Measurements from ENCODE around the gene TMEM233.

The TMEM233 gene

DNA sequence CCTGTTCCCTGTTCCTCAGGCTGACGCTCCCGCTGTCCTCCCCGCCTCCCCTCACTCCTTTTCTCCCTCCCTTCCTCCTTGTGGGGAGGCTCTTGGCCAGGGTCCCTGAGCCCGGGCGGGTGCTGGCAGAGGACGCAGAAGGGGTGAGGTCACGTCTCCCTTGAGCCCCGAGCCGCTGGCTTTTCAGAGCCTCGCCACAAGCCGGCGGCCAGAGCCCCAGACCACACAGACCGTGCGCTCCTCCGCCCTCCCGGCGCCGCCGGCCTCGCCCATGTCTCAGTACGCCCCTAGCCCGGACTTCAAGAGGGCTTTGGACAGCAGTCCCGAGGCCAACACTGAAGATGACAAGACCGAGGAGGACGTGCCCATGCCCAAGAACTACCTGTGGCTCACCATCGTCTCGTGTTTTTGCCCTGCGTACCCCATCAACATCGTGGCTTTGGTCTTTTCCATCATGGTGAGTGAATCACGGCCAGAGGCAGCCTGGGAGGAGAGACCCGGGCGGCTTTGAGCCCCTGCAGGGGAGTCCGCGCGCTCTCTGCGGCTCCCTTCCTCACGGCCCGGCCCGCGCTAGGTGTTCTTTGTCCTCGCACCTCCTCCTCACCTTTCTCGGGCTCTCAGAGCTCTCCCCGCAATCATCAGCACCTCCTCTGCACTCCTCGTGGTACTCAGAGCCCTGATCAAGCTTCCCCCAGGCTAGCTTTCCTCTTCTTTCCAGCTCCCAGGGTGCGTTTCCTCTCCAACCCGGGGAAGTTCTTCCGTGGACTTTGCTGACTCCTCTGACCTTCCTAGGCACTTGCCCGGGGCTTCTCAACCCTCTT lies at the start of gene TMEM233:
TSS of gene TMEM233 (plus strand) at position 197 of the 821 bp plus-strand sequence. CDS start at position 272, 75 bp downstream.
- no peak for DNase-seq

DNA sequence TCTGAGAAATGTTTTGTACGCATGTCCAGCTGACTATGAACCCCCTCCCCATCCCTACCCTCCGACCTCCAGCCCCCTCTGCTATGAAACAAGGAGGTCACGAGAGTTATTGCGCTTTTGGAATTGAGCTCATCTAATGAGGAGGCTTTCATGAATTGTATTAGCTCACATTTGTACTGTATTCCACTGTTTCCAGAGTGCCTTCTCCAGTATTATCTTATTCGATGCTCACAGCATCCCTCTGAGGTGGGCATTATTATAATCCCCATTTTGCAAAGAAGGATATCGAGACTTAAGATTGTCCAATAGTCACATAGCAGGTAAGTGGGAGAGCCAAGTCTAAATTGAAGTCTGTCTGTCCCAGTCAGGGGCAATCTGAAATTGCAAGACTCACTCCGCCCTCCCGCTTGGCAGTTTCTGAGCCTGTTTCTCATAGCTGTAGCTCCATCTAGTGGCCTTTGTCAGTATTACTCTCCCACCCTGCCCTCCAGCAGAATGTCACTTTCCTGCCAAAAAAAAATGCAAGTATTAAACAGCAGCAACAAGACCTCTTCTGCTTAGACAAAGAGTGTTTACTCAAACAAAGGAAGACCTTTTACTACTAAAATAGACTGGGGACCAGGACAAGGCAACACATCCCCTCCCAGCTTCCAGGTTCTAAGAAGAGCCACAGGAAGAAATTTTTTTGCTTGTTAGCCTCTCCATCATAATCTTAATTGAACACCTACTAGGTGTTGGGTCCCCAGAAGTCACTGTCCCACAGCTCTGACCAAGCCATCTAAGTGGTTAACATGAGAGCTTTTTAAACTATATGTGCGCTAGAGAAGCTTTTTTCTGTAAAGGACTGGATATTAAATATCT lies 48.6 kb upstream of the TMEM233 start:
- DNase-seq: peak; percentile 27

DNA sequence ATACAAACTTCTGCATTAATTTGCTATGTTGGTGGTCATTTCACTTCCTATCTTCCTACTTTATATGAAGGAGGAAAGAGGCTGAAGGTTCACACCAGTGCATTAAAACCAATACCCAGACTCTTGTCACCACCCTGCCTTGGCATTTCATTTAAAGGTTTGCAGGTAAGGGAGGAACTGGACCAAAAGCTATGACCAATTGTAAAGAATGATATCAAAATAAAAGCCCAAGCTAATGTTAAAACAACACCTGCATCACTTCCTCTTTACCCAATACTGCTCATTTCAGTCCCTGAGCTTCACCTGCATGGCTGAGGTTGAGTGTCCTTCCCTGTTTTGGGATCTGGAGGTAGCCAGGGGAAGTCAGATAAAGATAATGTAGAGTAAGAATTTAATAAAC lies 47.2 kb upstream of the TMEM233 start:
- no peak for DNase-seq

DNA sequence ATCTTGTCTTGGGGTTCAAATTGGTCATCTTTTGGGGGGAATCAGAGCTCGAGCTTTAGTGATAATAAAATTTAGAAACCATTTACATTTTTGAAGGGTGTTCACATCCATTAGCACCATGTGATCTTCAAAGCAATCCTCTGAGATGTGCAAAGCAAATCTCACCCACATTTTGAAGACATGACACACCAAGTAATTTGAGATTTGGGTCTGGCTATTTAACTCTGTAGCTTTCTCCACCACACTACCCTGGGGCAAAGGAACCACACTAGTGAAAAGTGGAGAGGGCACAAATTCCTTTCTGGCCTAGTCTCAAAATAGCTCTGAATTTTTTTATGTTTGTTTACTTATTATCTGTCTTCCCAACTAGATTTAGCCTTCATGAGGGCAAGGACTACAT lies 46.6 kb upstream of the TMEM233 start:
- no peak for DNase-seq

DNA sequence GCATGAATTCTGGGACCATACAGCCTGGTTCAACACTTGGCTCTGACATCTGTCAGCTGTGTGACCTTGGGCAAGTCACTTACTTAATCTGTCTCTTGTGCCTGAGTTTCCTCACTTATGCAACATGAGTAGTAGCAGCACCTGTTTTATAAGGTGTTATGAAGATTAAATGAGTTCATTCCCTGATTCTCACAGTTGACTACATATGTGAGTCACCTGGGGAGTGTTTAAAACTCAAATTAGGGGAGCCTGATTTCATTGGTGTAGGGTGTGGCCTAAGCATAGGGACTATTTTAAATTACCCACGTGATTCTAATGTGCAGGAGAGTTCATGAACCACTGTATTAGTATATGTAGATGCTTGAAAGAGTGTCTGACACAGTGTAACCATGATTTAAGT lies 36.7 kb upstream of the TMEM233 start:
- DNase-seq: no peak

DNA sequence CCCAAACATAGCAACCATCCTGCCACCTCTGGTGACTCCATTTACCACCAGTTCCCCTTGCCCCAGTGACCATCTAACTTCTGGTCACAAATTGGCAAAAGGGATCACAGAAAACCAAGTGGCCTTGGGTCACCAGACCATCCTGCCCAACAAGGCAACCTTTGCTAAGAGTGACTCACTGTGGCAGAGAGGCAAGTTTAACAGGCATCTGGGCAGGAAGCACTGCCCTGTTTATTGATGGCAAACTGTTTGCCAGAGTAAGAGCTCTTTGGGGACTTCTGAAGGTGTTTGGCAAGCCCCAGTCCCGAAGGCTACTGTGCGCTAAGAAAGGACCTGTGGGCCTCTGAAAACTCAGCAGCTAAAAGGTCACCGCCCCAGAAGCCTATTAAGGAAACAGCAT lies 28.2 kb upstream of the TMEM233 start:
- no peak for DNase-seq

DNA sequence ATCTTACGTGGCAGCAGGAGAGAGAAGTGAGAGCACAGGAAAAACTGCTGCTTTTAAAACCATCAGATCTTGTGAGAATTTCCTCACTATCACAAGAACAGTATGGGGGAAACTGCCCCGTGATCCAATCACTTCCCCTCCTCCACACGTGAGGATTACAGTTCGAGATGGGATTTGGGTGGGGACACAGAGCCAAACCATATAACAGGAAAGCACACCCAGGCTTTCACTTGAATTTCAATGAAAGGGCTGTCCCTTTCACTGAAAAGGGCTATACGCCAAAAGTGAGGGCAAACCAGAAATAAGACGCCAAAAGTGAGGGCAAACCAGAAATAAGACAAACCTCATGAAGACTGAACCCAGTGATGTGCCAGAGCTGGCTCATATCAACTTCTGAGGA lies 22.8 kb upstream of the TMEM233 start:
- DNase-seq: no peak

DNA sequence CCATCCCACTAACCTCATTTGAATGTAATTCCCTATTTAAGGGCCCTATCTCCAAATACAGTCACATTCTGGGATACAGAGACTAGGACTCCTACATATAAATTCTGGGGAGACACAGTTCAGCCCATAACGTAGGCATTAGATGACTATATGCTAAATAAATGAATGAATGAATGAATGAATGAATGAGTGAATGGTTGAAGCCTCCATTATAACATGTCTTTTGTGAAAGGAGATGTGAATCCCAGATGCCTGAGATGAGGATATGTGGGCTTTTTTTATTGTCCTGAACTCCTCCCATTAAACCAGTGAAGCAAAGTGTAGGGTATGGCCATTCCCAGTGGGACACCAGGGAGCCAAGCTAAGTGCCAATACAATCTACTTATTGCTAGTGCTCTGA lies 20.5 kb upstream of the TMEM233 start:
- DNase-seq: no peak

DNA sequence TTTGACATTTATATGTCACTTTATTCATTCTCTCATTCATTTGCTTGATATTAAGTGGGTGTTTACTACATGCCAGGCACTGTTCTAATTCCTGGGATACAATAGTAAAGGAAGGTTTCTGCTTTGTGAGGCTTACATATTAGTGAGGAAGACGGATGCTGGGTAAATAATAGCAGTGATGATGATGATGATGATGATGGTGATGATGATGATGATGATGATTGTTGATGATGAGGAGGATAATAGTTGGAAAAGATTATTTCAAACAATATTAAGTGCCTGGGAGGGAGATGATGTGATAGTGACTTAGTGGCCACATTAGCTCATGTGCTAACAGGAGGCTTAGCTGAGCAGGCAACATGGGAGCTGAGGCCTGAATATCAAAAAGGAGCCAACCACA lies 19.3 kb upstream of the TMEM233 start:
- no peak for DNase-seq

DNA sequence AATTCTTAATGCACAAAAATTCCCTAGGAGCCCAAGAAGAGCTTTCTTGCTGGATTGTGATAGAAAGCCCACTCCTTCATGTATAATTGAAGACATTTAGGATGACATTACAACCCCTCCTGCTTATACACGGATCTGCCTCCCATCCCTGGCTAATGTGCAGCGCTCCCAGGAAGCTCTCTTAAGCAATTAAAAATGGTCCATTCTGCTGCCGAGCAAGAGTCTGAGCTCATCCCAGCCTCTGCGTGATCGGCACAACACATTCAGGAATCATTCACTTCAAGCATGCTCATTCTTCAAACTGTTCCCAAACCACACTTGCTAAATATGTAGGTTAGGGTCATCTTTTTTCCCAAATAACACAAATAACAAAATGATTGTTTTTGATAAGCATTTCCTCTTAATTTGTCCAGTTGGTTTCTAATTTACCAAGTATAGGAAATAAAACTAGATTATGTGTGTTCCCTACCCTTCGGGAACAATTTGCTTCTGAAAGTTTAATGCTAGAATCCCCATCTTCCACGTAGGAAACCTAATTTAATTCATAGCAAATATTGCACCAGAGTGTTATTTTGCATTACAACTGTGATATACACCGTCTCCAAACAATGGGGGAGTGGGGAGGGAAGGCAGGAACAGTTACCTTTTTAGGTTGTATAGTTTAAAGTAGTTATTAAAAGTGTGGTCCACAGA lies 17.3 kb upstream of the TMEM233 start:
- DNase-seq: no peak

DNA sequence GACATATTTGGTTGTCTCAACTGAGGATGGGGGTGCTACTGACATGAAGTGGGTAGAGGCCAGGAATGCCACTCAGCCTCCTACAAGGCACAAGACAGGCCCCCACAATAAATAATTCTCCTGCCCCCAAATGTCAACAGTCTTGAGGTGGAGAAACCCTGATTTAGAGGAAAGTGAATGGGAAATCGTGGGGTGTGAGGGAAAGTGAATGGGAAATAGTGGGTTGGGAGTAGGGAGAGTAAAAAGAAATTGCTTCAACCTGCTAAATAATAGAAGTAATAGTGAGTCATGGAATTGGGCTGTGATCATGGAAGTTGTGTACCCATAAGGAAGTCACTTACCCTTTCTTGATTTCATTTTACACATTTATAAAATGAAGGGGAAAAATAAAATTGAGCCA lies 16.7 kb upstream of the TMEM233 start:
- DNase-seq: no peak

DNA sequence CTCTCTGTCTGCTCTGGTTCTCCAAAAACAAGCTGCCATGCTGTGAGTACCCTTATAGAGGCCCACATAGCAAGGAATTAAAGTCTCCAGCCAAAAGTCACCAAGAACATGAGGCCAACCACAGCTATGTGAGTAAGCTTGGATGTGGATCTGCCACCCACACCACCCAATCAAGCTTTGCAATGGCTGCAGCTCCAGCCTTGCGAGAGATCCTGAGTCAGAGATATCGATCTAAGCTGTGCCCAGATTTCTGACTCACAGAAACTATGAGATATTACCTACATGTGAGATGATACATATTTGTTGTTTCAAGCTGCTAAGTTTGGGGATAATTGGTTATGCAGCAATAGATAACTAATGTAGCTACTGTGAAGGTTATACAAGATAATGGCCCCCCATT lies 15.5 kb upstream of the TMEM233 start:
- no peak for DNase-seq

DNA sequence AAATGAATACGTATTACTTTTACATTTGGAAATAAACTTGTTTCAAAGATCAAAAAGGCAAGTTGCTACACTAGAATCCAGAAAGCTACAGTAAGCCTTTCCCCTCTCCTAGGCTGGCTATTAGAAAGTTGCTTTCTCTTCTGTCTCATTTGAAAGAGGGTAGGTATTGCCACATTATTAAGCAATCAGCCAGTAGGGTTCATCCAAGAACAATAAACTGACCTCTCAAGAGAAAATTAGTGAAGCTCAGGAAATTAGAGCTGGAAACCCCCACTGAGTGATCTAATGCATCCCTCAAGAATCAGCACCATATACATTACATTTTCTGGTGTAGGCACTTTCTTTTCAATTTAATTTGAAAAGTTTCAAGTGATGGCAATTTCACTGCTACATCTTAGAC lies 4.5 kb upstream of the TMEM233 start:
- no peak for DNase-seq

DNA sequence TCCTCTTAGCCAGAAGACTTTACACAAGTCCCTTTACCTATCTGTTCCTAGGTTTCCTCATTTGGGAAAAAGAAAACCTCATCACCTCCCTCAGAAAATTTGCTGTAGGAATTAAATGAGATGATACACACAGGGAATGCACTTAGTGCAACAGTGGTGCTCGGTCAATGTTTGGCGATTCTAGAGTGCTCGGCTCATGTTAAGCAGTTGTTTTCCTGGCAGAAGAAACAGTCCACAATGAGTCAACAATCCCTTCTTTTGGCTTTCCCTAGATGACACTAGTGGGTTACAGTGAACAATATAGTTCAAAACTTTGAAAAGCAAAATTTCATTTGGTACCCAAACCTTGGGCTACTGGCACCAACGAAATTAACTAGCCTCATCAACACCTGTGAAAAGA lies 3.9 kb upstream of the TMEM233 start:
- no peak for DNase-seq

DNA sequence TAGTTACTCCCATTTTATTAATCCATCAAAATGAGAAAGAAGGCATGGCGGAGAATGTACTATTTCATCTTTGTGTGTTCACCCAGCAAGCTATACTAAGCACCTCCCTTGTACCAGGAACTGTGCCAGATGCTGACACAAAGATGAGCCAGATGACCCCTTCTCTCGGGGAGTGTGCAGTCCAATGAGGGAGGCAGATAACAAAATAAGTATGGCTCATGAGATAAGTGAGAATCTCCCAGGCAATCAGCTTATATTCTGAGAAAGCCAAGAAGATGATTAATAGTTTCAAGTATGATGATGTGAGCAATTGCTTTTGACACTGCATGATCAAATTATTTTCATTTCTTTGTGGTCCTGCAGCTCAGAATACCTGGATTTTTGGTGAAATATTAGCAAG lies 1.3 kb upstream of the TMEM233 start:
- no peak for DNase-seq

DNA sequence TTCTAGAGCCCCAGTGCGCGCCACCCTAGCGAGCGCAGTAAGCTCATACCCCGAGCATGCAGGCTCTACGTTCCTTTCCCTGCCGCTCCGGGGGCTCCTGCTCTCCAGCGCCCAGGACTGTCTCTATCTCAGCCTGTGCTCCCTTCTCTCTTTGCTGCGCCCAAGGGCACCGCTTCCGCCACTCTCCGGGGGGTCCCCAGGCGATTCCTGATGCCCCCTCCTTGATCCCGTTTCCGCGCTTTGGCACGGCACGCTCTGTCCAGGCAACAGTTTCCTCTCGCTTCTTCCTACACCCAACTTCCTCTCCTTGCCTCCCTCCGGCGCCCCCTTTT lies 791 bp downstream of the TMEM233 start:
- no peak for DNase-seq

DNA sequence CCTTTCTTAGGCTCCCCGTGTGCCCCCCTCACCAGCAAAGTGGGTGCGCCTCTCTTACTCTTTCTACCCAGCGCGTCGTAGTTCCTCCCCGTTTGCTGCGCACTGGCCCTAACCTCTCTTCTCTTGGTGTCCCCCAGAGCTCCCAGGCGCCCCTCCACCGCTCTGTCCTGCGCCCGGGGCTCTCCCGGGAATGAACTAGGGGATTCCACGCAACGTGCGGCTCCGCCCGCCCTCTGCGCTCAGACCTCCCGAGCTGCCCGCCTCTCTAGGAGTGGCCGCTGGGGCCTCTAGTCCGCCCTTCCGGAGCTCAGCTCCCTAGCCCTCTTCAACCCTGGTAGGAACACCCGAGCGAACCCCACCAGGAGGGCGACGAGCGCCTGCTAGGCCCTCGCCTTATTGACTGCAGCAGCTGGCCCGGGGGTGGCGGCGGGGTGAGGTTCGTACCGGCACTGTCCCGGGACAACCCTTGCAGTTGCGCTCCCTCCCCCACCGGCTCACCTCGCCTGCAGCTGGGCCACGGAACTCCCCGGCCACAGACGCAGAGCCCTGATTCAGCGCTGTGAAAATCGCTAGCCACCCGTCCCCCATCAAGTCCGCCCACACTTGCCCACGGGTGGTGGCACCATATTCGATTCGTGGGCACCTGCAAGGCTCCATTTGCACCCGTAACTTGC lies 1.3 kb downstream of the TMEM233 start:
- DNase-seq: no peak

DNA sequence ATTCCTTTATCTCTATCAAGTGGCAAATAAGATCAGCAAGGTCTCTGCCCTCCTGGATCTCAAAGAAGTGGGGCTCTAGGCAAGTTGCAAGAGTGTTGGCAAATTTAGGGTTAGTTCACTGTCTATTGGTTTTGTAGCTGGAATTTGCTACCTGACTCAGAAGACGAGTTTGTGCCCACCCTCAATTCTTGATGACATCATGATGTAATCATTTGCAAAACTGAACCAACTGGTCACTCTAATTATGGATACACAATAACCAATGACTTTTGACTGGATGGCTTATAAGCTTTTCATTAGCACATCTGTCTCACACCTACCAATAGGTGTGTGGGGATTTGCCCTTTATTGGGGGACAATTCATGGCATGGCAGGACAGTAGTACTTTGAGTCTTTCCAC lies 4.6 kb downstream of the TMEM233 start:
- no peak for DNase-seq

DNA sequence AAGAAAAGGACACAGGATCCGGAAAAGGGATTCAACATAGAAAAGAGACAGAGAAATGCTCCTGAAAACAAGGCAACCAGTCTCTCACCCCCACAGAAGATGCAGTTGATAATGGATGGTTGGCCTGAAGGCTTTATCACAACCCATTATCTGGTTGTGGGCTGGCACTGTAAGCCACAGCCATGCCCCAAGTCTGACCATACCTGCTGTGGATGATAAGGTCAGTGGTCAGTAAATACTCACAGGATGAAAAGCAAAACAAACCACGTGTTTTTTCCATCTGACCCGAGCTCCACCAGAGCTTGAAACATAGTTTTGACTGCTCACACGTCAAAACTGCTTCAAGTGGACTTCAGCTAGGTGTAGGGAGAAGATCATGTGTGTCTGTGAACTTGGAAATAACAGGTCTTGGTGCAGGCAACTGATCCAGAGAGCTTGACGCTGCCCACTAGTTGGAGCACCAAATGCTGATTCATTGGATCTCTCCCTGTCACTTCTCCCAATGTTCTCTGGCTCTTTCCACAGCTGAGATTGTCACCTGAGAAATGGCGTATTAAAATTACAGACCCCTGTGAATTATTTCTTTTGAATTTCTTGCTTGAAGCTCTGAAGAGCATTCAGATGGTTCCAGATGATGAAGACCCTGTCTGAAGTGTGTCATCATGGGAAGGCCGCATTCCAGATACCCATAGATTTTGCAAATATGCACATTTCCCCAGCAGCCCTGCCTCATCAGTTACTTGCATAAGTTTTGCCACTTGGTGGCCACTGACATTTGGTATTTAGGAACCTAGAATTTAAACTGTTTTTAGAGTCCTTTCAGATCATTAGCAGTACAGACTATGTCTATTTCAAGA lies 8.5 kb downstream of the TMEM233 start:
- no peak for DNase-seq

DNA sequence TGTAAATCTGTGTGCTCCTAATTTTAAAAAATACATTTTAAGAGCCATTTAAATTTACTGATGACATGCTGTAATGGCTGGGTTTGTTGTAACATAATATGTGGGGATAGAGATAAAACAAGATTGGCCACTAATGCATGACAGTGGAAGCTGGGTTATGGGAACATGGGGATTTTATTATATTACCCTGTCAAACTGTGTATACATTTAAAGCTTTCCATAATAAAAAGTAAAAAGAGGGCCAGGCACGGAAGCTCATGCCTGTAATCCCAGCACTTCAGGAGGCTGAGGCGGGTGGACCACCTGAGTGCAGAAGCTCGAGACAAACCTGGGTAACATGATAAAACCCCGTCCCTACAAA lies 9.1 kb downstream of the TMEM233 start:
- no peak for DNase-seq

DNA sequence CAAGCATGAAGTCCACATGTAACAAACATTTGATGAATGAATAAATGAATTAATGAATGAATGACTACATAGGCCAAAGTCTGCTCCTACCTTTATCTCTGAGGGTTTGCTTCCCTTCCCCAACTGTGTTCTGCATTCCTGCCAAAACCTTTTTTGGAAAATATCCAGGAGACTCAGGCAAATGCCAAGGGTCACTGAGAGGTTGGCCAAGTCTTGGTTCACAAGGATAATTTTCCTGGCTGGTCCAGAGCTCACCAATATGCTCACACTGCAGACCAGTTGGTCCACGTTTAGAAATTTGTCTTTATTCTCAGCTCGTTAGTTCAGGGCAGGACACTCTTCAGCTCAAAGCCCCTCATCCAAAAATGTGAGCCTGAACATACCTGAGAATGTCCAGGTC lies 10.2 kb downstream of the TMEM233 start:
- DNase-seq: no peak

DNA sequence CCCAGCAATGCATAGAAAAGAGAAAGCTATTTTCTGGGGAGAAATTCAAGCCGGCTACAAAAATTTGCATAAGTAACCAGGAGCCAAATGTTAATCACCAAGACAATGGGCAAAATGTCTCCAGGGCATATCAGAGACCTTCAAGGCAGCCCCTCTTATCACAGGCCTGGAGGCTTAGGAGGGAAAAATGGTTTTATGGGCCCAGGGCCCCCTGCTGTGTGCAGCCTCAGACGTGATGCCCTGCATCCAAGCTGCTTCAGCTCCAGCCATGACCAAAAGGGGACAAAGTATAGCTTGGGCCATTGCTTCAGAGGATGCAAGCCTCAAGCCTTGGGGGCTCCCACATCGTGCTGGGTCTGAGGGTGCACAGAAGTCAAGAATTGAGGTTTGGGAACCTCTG lies 15.8 kb downstream of the TMEM233 start:
- DNase-seq: no peak

All from 8988T (cell line).